HG02870 (cell line): ENCODE results near the gene TET3.
A peak's percentile ranks its signal among the peaks of the same experiment; 100 is the strongest.

Experiments
- ATAC-seq: cut with Tn5 transposase; IDR thresholded peaks from one replicate; pipeline ENCODE4 v1.9.1; 2021; ENCODE audit warnings: mild to moderate bottlenecking, moderate library complexity; ENCODE audit not compliant: unreplicated experiment

TET3 gene

DNA sequence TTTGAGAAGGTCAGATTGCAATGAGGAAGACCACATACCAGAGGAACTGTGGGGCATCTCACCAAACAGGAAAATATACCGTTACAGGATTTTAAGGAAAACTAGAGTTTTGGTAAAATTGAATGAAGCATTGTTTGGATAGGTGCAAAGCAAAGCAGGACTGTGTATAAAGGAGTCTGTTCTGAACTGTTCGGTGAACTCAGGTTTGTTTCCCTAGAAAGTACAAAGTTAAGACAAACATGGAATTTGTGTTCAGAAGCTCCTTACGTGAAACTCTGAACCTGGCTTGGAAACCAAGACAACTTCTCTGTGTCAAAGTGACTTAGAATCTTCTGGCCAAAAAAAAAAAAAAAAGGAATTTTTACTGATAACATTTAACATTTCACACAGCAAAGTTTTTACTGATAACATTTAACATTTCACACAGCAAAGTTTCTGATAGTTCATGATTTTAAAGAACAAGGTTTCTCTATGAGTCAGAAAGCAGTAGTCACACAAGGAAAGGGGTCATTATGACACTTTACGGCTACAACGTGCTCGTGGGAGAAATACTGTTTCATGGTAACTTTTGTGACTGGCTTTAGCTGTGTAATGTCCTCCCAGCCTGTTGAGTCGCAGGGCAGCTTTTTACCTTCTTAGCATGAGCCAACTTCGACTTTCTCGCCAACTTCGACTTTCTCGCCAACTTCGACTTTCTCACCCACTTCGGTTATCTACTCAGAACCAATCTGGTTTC is 21.2 kb upstream of the TET3 start:
- peak; percentile 76 for ATAC-seq

DNA sequence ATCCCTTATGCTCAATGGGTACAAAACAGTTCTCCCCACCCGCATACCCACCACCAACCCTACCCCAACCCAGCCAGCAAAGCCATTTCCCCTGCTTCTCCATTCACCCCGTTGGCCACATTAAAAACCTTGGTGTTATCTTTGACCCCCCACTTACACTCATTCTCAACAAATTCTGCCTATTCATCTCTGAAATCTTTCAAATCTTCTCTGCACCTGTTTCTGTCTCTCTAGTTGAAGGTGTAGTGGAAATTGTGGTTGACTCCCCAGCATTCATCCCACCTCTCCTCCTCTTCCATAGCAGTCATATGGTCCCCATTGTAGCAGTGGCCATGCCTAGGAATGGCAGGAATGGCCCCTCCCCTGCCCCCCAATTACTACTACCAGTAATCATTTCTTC is 20.5 kb upstream of the TET3 start:
- ATAC-seq: no peak

DNA sequence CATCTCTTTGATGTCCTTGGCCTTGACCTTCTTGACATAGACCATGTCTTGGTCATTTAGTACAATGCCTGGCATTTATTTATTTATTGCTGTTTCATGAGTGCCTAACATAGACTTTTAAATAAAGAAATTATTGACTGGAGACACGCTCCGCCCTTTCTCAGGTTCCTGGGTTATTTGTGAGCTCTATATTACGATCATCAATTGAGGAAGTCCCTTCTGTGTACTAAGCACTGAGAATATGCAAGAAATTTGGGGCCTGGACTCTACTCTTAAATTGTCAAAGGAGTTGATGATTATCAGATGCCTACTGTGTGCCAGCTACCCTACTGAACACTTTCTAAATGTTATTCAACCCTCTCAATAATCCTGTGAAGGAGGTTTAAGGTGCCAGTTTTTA is 19.7 kb upstream of the TET3 start:
- ATAC-seq: no peak

DNA sequence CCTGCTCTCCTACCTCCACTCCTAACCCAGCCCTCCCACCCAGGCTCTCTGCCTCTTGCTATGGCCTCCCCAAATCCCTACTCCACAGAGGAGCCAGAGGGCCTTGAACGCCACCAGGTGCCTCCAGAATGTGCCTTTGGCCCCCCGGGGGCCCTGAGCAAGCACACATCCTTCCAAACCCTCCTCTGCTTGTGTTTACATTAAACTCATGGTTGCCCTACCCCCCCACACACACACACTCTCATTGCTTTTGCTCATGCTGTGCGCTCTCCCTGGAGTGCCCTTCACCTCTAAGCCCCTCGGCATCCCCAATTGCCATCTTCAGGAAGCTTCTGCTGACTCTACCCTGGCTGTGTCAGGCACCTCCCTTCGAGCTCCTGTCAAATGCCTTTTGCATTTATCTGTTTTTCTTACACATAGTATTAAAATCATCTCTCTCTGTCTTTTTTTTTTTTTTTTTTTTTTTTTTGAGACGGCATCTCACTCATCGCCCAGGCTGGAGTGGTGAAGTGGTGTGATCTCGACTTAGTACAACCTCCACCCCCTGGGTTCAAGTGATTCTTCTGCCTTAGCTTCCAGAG is 16.3 kb upstream of the TET3 start:
- no peak for ATAC-seq

DNA sequence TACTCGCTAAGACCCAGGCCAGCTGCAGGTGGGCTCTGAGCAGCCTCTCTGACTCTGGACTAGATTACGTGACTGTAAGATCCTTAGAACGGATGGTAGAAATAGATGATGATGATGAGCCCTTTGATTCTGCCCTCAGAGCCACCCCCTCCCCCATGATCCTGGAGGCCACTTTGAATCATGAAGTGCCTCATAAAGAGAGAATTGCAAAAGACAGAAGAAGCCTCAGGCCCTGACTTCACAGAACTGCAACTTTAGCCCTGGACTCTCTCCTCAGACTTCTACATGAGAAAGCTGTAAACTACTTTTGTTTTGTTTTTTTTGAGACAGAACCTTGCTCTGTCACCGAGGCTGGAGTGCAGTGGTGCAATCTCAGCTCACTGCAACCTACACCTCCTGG is 15.4 kb upstream of the TET3 start:
- ATAC-seq: no peak

DNA sequence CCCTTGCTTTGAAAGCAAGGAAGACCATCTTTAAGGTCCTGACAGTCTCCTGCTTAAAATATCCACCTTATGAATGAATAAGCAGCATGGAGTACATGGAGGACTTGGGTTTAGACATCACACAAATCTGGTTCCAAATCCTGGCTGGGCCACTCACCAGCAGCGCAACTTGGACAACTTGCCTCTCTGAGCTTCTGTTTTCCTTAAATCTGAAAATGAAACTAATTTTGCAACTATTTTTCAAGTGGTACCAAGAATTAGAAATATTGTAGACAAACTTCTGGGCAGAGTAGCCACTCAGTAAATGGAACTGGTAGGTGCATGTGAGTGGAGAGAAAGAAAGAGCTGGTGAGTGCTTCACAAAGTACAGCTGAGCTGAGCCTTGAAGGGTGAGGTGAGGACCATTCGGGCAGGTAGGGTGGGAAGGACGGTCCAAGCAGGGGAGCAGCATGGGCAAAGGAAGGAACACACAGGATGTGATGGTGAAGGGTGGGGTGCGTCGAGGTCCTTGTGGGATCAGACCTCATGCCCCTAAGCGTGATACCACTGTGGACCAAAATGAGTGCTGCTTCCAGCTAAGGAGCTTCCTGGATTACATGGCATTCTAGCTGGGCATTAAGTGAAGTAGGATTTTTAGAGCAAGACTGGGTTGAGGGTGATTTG is 14.4 kb upstream of the TET3 start:
- ATAC-seq: no peak

DNA sequence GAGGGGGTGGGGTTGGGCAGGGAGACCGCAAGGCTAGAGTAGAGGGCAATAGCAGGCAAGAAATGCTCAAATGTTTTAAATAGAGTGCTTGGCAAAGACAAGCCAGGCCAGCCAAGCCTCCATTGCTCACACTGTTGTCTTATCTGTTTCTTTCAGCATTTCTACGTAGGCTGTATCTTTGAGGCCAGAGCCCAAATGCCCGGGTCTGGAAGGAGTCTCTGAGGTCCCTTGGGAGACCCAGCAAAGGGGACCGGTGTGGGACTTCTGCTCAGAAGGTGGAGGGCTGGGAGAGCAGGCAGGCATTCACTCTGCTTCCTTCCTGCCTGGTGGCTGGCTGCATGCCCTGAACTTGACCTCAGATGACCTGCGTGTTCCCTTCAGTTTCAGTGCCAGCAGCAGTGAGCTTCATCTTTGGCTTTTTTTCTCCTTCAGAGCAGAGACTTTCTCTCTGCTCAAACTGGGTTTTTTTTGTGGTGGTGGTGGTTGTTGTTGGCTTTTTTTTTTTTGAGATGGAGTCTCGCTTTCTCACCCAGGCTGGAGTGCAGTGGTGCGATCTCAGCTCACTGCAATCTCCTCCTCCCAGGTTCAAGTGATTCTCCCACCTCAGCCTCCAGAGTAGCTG is 13.7 kb upstream of the TET3 start:
- ATAC-seq: peak; percentile 63

DNA sequence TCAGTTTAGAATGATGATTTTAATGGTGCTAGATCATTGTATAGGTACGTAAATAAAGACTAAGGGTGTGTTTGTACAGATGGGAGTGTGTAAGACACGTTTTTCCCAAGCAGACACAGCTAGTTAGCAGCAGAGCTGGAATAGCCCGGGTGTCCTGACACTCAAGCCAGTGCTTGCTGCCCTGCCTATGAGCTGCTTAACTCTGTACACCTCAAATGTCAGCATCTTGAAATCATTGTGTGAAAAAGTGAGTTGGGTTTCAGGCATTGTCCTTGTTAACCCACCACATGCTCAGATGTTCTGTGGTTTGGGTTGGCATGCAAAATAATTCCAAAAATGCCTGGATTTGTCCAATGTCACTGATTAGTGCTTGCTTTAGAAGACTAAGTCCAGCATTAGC is 13.0 kb upstream of the TET3 start:
- ATAC-seq: no peak

DNA sequence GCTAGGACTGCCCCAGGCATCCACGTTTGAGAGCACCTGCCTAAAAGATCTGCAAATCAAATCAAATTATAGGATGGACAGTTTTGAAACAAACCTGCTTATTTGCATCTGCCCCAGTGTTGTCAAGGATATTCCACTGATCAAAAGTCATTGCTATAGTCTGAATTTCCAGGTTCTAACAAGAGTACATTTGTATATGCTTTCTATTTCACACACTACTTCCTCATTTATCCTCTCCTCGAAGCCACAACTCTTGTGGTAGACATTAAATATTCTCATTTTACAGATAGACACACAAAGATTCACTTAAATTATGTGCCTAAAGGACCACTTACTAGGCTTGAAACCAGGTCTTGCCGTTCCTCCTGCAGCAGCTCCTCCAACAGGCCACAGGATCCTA is 11.9 kb upstream of the TET3 start:
- ATAC-seq: no peak

DNA sequence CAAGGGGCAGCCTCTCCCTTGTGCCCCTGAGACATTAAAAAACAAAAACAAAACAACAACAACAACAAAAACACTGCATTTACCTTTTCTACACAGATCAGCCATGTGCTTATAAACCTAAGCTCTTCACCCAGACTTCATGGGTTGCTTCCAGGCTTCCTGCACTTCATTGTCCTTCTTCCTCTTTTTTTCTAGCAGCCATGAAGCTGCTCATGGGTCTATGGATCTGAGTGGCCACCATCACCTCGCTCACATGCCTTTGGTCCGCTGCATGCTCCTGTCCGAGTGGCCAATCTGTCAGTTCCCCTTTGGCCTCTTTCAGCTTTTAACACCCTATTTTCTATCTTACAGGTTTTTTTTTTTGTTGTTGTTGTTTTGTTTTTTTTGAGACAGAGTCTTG is 9.0 kb upstream of the TET3 start:
- ATAC-seq: no peak

DNA sequence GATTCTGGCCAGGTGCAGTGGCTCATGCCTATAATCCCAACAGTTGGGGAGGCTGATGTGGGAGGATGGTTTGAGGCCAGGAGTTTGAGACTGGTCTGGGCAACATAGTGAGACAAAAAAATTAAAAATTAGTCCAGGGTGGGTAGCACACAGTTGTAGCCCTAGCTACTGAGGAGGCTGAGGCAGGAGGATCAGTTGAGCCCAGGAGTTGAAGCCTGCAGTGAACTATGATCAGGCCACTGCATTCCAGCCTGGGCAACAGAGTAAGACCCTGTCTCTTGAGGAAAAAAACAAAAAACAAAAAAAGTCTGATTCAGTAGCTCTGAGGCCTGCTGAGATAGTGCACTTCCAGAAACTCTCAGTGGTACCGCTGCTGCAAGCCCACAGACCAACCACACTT is 7.9 kb upstream of the TET3 start:
- no peak for ATAC-seq

DNA sequence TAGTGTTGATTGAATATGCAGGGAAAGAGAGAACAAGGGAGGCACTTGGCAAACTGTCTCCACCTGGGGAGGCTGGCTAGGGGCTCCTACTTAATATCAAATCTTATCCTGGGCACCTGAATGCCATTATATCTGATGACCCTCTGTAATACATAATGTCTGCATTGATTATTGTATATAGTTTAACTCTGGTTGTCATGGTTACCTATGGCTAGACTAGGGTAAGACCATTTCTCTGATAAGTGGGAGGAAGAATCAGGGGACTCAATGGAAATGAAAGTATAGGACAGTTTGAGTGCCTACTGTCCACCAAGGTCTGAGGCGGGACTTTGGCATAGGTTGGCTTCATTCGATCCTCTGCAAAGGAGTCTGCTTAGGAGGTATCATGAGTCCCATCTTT is 7.2 kb upstream of the TET3 start:
- ATAC-seq: no peak

DNA sequence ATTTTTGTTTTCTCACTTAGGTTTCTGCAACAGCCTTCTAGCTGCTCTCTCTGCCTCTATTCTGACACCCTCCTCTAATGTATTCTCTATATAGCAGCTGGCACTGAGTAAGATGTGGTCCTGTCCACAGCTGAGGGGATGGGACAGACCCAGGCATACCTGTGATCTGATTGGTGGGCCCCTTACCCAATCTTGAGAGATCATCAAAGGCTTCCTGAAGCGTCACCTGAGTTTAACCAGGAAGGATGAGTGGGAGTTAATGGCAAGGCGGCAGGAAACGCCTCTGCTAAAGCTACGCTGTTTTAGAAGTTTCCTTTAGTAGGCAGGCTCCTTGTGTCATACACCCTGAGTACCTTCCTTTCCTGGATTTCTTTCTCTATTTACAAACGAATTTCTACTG is 5.7 kb upstream of the TET3 start:
- no peak for ATAC-seq

DNA sequence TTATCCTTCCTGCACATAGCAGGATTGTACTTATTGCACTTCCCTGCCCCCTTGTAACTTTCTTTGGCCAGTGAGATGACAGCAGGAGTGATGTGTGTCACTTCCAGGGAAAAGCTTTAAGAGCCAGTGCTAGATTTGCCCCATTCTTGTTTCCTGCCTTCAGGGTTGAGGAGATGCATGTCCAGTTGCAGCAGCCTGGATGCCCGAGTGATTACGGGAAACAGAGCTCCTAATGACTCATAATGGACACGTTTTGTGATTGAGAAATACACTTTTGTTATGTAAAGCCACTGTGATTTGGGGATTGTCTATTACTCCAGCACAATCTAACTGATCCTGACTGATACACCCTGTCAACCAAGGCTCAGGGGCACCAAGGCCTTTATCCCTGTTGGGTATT is 5.0 kb upstream of the TET3 start:
- ATAC-seq: no peak

DNA sequence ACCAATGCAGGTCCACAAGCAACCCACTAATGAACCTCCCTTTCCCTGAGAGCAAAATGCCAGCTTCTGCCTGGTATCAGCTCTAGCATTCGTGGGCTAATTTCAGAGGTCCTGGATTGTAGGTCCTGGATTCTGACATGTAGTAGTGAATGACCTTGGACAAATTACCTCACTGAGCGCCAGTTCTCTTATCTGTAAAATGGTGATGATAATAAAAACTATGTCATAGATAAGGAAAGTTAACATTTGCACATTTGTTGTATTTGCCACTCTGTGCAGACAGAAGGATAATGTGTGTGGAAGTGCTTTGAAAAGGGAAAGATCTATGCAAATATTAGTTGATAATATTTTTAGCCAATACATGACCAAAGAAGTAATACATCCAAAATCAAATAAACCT is 4.1 kb upstream of the TET3 start:
- ATAC-seq: no peak

DNA sequence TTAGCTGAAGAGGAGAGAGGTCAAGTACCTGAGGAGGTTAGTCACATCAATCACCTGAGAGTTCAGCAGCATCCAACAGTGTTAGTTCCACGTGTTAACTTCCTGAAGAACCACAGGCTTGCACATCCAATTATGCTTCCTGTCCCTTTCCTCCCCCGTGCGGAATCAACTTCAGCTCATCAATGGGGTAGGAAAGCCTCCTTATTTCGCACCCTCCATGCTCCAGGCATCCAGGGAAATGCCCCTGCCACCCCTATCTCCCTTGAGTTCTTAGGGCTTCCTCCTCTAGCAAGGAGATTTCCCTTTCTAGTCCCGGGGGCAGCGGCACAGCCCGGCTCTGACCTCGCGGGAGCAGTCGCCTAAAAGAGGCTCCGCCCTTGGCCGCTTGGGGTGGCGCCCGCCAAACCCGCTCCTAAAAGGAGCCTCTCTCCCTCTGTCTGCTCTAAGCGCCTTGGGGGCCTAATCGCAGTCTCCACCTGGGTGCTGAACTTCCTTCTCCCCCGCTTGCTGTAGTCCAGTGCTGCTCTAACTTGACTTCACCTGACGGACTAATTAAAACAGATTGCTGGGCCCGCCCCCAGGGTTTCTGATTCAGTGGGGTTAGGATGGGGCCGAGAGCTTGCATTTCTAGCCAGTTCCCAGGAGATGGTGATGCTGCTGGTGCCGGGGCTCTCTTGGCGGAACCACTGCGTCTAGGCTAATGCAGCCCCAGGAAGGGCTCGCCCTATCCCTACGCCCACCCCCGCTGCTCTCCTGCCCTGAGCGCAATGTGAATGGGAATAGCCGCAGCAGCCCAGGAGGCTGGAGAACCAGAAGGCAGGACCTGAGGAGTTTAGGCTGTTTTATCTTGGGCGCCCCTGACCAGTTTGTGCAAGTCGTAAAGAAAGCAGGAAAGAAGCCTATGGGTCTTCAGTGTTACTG is 3.4 kb upstream of the TET3 start:
- no peak for ATAC-seq

DNA sequence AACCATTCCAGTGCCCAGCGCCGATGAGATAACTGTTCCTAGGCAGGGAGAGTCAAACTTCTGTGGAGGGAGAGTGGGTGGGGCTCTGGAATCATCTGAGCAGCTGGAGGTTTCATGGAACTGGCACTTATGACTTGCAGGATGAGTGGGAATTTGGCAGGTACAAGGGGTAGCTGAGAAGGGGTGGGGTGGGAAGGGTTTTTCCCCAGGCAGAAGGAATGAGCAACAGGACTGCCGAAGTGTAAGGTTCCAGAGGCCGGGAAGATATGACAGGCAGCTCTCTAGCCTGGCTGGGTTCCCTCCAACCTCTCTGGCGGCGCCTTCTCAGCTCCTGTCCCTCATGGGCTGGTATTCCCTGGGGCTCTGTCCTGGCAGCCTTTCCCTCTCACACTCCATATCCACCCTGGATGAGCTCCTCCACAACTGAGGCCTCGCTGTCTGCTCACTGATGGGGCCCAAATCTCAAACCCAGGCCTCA is 2.5 kb upstream of the TET3 start:
- ATAC-seq: no peak

DNA sequence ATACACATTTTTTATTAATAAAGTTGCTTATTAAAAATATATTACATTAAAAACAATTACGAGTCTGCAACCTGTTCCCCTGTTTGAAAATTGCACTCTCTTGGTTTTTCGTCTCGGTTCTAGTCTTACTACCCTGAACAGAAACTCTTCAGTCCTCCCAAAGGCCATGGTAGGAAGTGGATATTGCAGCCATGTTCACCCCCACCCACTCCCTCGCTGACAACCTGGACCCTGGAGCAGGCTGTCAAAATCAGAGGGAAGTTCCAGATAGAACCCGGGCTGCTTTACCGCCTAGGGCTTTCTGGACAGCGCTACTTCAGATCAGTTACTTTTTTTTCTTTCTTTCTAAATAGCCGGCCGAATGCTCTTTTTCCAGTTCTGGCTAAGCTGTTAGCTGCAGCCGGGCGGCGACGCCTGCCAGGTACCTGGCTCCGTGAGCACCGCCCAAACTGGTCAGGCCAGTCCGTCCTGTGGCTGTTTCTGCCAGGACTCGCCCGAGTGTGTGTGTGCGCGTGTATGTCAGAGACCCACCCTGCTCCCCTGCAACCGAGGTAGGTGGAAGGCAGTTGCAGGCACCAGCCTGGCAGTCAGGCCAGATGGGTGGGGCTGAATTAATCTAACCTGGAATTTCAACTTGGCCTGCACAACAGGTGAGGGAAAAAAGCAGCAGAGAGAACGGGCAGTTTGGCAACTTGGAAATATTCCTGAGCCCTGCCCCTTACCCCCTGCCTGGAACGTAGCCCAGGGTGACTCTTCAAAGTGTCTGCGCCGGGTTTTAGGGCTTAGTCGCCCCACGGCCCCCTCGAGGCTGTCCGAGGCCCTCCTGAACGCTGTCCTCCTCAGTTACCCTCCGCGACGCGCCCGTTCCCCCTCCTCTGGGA is 1.1 kb upstream of the TET3 start:
- no peak for ATAC-seq

DNA sequence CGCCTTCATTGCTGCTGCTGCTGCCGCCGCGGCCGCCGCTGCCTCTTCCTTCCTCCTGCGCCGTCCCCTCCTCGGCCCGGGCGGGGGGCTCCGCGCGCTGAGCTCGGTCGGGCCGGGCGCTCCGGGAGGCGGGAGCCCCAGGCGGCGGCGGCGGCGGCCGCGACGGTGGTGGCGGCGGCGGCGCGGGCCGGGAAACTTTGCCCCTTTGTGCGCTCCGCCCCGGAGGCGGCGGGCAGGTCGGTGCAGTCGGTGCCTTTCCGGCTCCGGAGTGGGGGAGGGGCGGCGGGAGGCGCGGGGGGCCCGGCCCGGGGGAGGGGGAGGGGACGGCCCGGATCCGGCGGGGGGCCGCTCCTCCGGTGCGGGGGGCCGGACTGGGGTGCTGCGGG is 205 bp downstream of the TET3 start:
- peak; percentile 2 for ATAC-seq
